Gastroesophageal sphincter (tissue), 4 donors: ENCODE measurements around the gene NFIA. TPM values are rescaled to one million over a fixed set of nuclear protein-coding genes. Genes with fewer than 3 reads are reported as not detected.

ENCODE experiments used
- ATAC-seq: fragments of 150-250 bp; one replicate; pipeline ENCODE4 v1.9.1; 2016; ENCODE audit warnings: mild to moderate bottlenecking, moderate library complexity
- H3K27ac ChIP-seq, 4 donors: fragments of 200-600 bp; sonication (generic) in 3 of 4; 1 replicate in 3 of 4; 2 replicates in 1 of 4; pipeline ENCODE4 v1.5.1; 2016 to 2019
- H3K27me3 ChIP-seq: fragments of 200-600 bp; sonication (generic); one replicate; pipeline ENCODE4 v1.5.1; 2019
- H3K36me3 ChIP-seq, 2 donors: fragments of 200-600 bp; sonication (generic); one replicate each; pipeline ENCODE4 v1.5.1; 2019; ENCODE audit warnings: control low read depth in 1 of 2
- H3K4me1 ChIP-seq, 3 donors: fragments of 200-600 bp; sonication (generic); 1 replicate in 2 of 3; 2 replicates in 1 of 3; pipeline ENCODE4 v1.5.1; 2016 to 2019; ENCODE audit warnings: control low read depth in 2 of 3
- H3K4me3 ChIP-seq, 2 donors: fragments of 200-600 bp; sonication (generic); one replicate each; pipeline ENCODE4 v1.5.1; 2019; ENCODE audit warnings: mild to moderate bottlenecking in 1 of 2, moderate library complexity in 1 of 2
- H3K9me3 ChIP-seq, 3 donors: fragments of 200-600 bp; sonication (generic); one replicate each; pipeline ENCODE4 v1.5.1; 2017 to 2019; ENCODE audit warnings: control low read depth in 2 of 3
- CTCF ChIP-seq, 4 experiments: fragments of 200-600 bp in 2 of 4; fragments of 450-650 bp in 2 of 4; sonication (generic) in 1 of 4; IDR thresholded peaks; one replicate each; pipeline ENCODE4 v1.5.1; 2017 to 2019; ENCODE audit warnings: antibody characterized with exemption in 4 of 4, mild to moderate bottlenecking in 2 of 4, moderate library complexity in 2 of 4
- EP300 ChIP-seq: sonication (generic); formaldehyde crosslinking; IDR thresholded peaks from one replicate; pipeline ENCODE4 v1.6.1; 2017; ENCODE audit warnings: antibody characterized with exemption, mild to moderate bottlenecking
- POLR2A ChIP-seq, 2 donors: fragments of 450-650 bp; IDR thresholded peaks; one replicate each; pipeline ENCODE4 v1.6.1; 2017; ENCODE audit warnings: antibody characterized with exemption in 2 of 2, mild to moderate bottlenecking in 2 of 2, moderate library complexity in 1 of 2
- POLR2AphosphoS5 ChIP-seq: sonication (generic); formaldehyde crosslinking; IDR thresholded peaks from one replicate; pipeline ENCODE4 v1.6.1; 2017; ENCODE audit warnings: antibody characterized with exemption
- WGBS, 2 donors: methylation state at CpG; one replicate each; pipeline ENCODE4 v1.1.5; 2018; ENCODE audit warnings: low coverage in 1 of 2; 5-methylcytosine and 5-hydroxymethylcytosine counted together
- total RNA-seq, 4 donors: library from RNA; depleted of rRNA; stranded (reverse); fragments of >200 nt; gene quantifications; one replicate each; pipeline ENCODE4 v1.1.0, GENCODE V29; 2016

NFIA gene
- total RNA-seq, 4 donors from 2014 or later, result 123 to 205 (median 149) TPM

GRCh38 chr1:61240878-61241277 is 158.5 kb downstream of the NFIA start:
- 43 to 48% methylated on average over 3 of the region's 3 CpGs for WGBS, 2 donors
- TF ChIP-seq EP300 (no peak), POLR2AphosphoS5 (no peak), POLR2A (IDR thresholded peaks at IDR 0.05) (no peak), CTCF (IDR thresholded peaks at IDR 0.05) (no peak)
- H3K27ac ChIP-seq, result peak overlapping the region; percentile 81 to 95 (median 82)
- H3K36me3 ChIP-seq, result no peaks in the 10 kb centered on the region
- no peak for ATAC-seq
- no peaks in the 10 kb centered on the region for H3K9me3 ChIP-seq
- H3K27me3 ChIP-seq, result no peaks in the 10 kb centered on the region
- peaks cover 6 to 61% (median 30%) of the 10 kb centered on the region in 3 donors for H3K4me1 ChIP-seq
- peak overlapping the region in 1 of 2 donors; percentile 36 for H3K4me3 ChIP-seq

- Histone ChIP-seq H3K27ac (peak overlapping the region; percentile 81 to 95 (median 82)), H3K4me3 (peak overlapping the region; percentile 35 to 36), H3K27me3 (no peaks in the 10 kb centered on the region), H3K9me3 (no peaks in the 10 kb centered on the region), H3K4me1 (peaks cover 6 to 64% (median 30%) of the 10 kb centered on the region in 3 donors), H3K36me3 (no peaks in the 10 kb centered on the region)
- ATAC-seq, result peak; percentile 83
- TF ChIP-seq CTCF (IDR thresholded peaks at IDR 0.05), result no peak
- TF ChIP-seq POLR2AphosphoS5, result peak; percentile 95
- 10 to 11% methylated on average over 1 to 4 of the region's 4 CpGs for WGBS, 2 donors
These were observed 159.1 kb downstream of the NFIA start for GRCh38 chr1:61241411-61241838.

GRCh38 chr1:61241973-61242381 is 159.6 kb downstream of the NFIA start:
- WGBS, 2 donors, result 14 to 26% methylated on average over 2 of the region's 2 CpGs
- Histone ChIP-seq H3K27ac (peak overlapping the region; percentile 81 to 95 (median 82)), H3K9me3 (no peaks in the 10 kb centered on the region), H3K36me3 (no peaks in the 10 kb centered on the region), H3K4me3 (peak overlapping the region; percentile 35 to 36), H3K27me3 (no peaks in the 10 kb centered on the region), H3K4me1 (peaks cover 6 to 66% (median 30%) of the 10 kb centered on the region in 3 donors)
- TF ChIP-seq POLR2A (IDR thresholded peaks at IDR 0.05), result no peak
- TF ChIP-seq EP300, result no peak
- no peak for TF ChIP-seq POLR2AphosphoS5
- TF ChIP-seq CTCF (IDR thresholded peaks at IDR 0.05), result no peak
- ATAC-seq, result peak; percentile 57

GRCh38 chr1:61244114-61244513 is 161.8 kb downstream of the NFIA start:
- Histone ChIP-seq H3K27ac (peak overlapping the region; percentile 81 to 95 (median 82)), H3K27me3 (no peaks in the 10 kb centered on the region), H3K4me3 (no peak overlapping the region), H3K36me3 (no peaks in the 10 kb centered on the region), H3K9me3 (no peaks in the 10 kb centered on the region), H3K4me1 (peaks cover 14 to 70% (median 34%) of the 10 kb centered on the region in 3 donors)
- no peak for TF ChIP-seq POLR2AphosphoS5
- TF ChIP-seq POLR2A (IDR thresholded peaks at IDR 0.05), result no peak
- no peak for TF ChIP-seq EP300
- no peak for TF ChIP-seq CTCF (IDR thresholded peaks at IDR 0.05)
- 14% methylated on average over 1 of the region's 1 CpG; no CpG with 5 or more reads in 1 of the 2 donors for WGBS, 2 donors
- peak; percentile 21 for ATAC-seq

GRCh38 chr1:61245696-61246400 is 163.5 kb downstream of the NFIA start:
- no peak for ATAC-seq
- H3K36me3 ChIP-seq, result no peaks in the 10 kb centered on the region
- peak overlapping the region in 3 of 4 donors; percentile 23 to 83 (median 56) for H3K27ac ChIP-seq
- TF ChIP-seq POLR2A (IDR thresholded peaks at IDR 0.05) (no peak), CTCF (IDR thresholded peaks at IDR 0.05) (no peak), POLR2AphosphoS5 (no peak), EP300 (no peak)
- no peaks in the 10 kb centered on the region for H3K9me3 ChIP-seq
- no peaks in the 10 kb centered on the region for H3K27me3 ChIP-seq
- no peak overlapping the region for H3K4me3 ChIP-seq
- peaks cover 14 to 84% (median 38%) of the 10 kb centered on the region in 3 donors for H3K4me1 ChIP-seq
- 72 to 74% methylated on average over 6 to 7 of the region's 7 CpGs for WGBS, 2 donors
